ENCODE measurements around the gene TGIF1.
"Not testable (repeated sequence)": the region's sequence is repeated elsewhere in the genome, so short reads cannot be mapped to it uniquely, and the experiment has no call there.

Gene TGIF1

DNA sequence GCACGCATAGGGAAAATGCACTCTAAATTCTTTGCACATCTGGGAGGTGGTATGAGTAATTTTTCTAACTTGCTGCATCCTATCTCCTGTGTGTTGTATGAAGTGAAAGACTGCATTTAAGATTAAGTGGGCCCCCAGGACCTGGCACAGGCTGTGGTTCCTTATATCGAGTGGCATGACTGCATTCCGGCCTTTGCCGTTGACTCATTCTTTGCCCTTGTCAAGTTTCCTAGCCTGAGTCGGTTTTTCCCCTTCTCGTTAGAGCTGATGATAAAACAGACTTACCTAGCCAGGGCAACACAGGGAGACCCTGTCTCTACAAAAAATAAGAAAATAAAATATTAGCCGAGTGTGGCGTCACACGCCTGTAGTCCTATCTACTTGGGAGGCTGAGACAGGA, 37.4 kb upstream of the TGIF1 start:
- not testable (repeated sequence) for H3K27ac ChIP-seq (ENCODE audit: low read depth, low read length); H3K27me3 ChIP-seq (ENCODE audit: control insufficient read depth in 1 of 2, insufficient read depth in 2 of 2, low read length in 2 of 2); H3K4me1 ChIP-seq (ENCODE audit: insufficient read depth, low read length); H3K9me3 ChIP-seq (ENCODE audit: low read length); H3K36me3 ChIP-seq (ENCODE audit: insufficient read depth, low read length); H3K9ac ChIP-seq (ENCODE audit: low read length); H3K4me3 ChIP-seq (ENCODE audit: low read depth in 1 of 2, low read length in 2 of 2)

DNA sequence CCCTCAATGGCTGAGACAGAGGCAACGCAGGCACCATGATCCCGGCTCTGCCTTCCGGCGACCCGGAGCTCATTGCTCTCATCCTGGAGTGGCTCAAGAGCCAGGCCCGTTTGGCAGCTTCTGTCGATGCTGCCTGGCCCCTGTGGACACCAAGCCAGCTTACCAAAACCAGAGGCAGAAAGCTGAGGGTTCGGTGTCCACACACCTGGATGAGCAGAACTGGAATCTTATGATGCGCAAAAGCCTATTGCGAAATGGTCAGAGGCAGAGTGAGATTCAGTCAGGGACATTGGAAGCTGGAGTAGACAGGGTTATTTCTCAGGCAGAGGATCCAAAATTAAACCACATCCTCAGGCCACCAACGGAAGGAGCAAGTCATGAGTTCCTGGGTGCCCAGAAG, 34.9 kb upstream of the TGIF1 start:
- no peak overlapping the region for H3K9ac ChIP-seq (ENCODE audit: low read length)
- no peaks in the 10 kb centered on the region for H3K9me3 ChIP-seq (ENCODE audit: low read length)
- H3K27ac ChIP-seq (ENCODE audit: low read depth, low read length) = no peak overlapping the region
- no peaks in the 10 kb centered on the region for H3K4me1 ChIP-seq (ENCODE audit: insufficient read depth, low read length)
- H3K36me3 ChIP-seq (ENCODE audit: insufficient read depth, low read length) = no peaks in the 10 kb centered on the region
- no peak overlapping the region for H3K4me3 ChIP-seq (ENCODE audit: low read depth in 1 of 2, low read length in 2 of 2)
- H3K27me3 ChIP-seq (ENCODE audit: control insufficient read depth in 1 of 2, insufficient read depth in 2 of 2, low read length in 2 of 2) = no peaks in the 10 kb centered on the region

DNA sequence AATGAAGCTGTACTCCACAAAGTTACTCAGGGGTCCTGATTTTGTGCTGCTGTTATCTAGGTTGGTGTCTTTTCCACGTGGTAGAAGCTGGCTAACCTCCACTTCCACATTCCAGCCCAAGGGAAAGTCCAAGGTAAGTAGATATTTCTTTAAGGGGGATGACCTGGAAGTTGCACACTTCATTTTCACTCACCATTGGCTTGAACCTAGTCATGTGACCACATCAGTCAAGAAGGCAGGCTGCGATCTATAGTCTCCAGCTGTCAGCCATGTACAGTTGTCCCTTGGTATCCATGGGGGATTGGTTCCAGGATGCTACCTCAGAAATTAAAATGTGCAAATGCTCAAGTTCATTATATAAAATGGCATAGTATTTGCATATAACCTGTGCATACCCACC, 31.9 kb upstream of the TGIF1 start:
- H3K27ac ChIP-seq (ENCODE audit: low read depth, low read length) = no peak overlapping the region
- H3K36me3 ChIP-seq (ENCODE audit: insufficient read depth, low read length) = no peaks in the 10 kb centered on the region
- no peaks in the 10 kb centered on the region for H3K9me3 ChIP-seq (ENCODE audit: low read length)
- H3K27me3 ChIP-seq (ENCODE audit: control insufficient read depth in 1 of 2, insufficient read depth in 2 of 2, low read length in 2 of 2) = no peaks in the 10 kb centered on the region
- H3K9ac ChIP-seq (ENCODE audit: low read length) = no peak overlapping the region
- H3K4me1 ChIP-seq (ENCODE audit: insufficient read depth, low read length) = no peaks in the 10 kb centered on the region
- no peak overlapping the region for H3K4me3 ChIP-seq (ENCODE audit: low read depth in 1 of 2, low read length in 2 of 2)

DNA sequence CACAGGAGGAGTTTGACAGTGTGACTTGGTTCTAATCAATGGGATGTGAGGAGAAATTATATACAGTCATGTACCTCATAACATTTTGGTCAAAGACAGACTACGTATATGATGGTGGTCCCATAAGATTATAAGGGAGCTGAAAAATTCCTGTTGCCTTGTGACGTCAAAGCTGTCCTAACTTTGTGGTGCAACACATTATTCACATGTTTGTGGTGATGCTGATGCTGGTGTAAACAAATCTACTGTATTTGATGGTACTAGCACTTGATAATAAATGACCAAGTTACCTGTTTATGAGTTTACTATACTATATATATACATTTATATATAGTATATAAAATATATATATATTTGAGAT, 29.1 kb upstream of the TGIF1 start:
- H3K27ac ChIP-seq (ENCODE audit: low read depth, low read length) = no peak overlapping the region
- H3K4me1 ChIP-seq (ENCODE audit: insufficient read depth, low read length) = no peaks in the 10 kb centered on the region
- no peak overlapping the region for H3K9ac ChIP-seq (ENCODE audit: low read length)
- no peaks in the 10 kb centered on the region for H3K9me3 ChIP-seq (ENCODE audit: low read length)
- H3K4me3 ChIP-seq (ENCODE audit: low read depth in 1 of 2, low read length in 2 of 2) = no peak overlapping the region
- no peaks in the 10 kb centered on the region for H3K27me3 ChIP-seq (ENCODE audit: control insufficient read depth in 1 of 2, insufficient read depth in 2 of 2, low read length in 2 of 2)
- no peaks in the 10 kb centered on the region for H3K36me3 ChIP-seq (ENCODE audit: insufficient read depth, low read length)

DNA sequence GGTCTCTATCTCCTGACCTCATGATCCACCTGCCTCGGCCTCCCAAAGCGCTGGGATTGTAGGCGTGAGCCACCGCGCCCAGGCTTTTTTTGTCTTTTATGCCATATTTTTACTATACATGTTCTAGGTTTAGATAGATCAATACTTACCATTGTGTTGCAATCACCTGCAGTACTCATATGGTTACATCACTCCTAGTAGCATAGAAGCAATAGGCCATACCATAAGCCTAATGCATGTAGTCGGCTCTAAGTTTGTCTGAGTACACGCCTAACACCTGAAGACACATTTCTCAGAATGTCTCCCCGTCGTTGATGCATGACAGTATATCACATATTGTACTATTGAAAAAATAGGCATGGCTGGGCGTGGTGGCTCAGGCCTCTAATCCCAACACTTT, 27.1 kb upstream of the TGIF1 start:
- Histone ChIP-seq H3K4me3 (ENCODE audit: low read depth in 1 of 2, low read length in 2 of 2) (no peak overlapping the region), H3K9ac (ENCODE audit: low read length) (no peak overlapping the region), H3K4me1 (ENCODE audit: insufficient read depth, low read length) (no peaks in the 10 kb centered on the region), H3K36me3 (ENCODE audit: insufficient read depth, low read length) (no peaks in the 10 kb centered on the region), H3K27me3 (ENCODE audit: control insufficient read depth in 1 of 2, insufficient read depth in 2 of 2, low read length in 2 of 2) (no peaks in the 10 kb centered on the region), H3K9me3 (ENCODE audit: low read length) (no peaks in the 10 kb centered on the region), H3K27ac (ENCODE audit: low read depth, low read length) (no peak overlapping the region)

DNA sequence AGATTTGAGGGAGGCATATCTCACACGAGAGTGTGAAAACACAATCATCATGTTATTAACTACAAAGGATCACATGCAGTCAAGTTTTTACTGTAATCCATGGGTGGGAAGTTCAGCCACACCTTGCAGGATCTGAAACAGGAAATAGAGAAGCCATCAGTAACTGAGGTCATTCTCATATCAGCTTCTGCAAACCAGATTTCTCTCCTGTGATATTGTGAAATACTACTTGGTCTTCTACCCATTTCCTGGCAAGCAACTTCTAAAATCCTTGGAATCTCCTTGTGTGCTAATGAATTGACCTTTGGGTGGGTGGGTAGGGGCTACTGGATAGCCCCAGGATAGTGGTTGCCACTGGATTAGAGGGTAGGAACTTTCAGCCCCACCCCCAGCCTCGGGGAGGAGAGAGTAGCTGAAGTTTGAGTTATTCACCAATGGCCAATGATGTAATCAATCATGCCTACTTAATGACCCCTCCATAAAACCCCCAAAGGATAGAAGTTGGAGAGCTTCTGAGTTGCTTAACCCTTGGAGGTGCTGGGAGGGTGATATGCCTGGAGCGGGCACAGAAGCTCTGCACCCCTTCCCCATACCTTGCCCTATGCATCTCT, 25.6 kb upstream of the TGIF1 start:
- Histone ChIP-seq H3K9me3 (ENCODE audit: low read length) (no peaks in the 10 kb centered on the region), H3K27me3 (ENCODE audit: control insufficient read depth in 1 of 2, insufficient read depth in 2 of 2, low read length in 2 of 2) (no peaks in the 10 kb centered on the region), H3K27ac (ENCODE audit: low read depth, low read length) (no peak overlapping the region), H3K9ac (ENCODE audit: low read length) (no peak overlapping the region), H3K36me3 (ENCODE audit: insufficient read depth, low read length) (no peaks in the 10 kb centered on the region), H3K4me3 (ENCODE audit: low read depth in 1 of 2, low read length in 2 of 2) (no peak overlapping the region), H3K4me1 (ENCODE audit: insufficient read depth, low read length) (no peaks in the 10 kb centered on the region)

DNA sequence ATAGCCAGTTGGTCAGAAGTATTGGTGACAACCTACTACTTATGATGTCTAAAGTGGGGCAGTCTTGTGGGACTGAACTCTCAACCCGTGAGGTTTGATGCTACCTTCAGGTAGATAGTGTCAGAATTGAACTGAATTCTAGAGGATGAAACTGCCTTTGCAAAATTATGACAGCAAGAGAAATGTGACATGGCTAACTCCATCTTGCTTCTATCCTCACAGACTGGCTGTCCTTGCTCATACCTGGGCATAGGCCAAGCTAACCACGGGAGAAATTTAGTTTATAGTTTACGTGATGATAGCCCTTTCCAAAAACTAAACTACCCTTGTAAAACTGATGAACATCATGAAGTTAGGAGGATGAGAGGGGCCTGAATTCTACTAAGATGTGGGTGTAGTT, 24.9 kb upstream of the TGIF1 start:
- H3K4me3 ChIP-seq (ENCODE audit: low read depth in 1 of 2, low read length in 2 of 2) = no peak overlapping the region
- H3K27me3 ChIP-seq (ENCODE audit: control insufficient read depth in 1 of 2, insufficient read depth in 2 of 2, low read length in 2 of 2) = no peaks in the 10 kb centered on the region
- H3K36me3 ChIP-seq (ENCODE audit: insufficient read depth, low read length) = no peaks in the 10 kb centered on the region
- H3K27ac ChIP-seq (ENCODE audit: low read depth, low read length) = no peak overlapping the region
- no peak overlapping the region for H3K9ac ChIP-seq (ENCODE audit: low read length)
- no peaks in the 10 kb centered on the region for H3K4me1 ChIP-seq (ENCODE audit: insufficient read depth, low read length)
- no peaks in the 10 kb centered on the region for H3K9me3 ChIP-seq (ENCODE audit: low read length)

DNA sequence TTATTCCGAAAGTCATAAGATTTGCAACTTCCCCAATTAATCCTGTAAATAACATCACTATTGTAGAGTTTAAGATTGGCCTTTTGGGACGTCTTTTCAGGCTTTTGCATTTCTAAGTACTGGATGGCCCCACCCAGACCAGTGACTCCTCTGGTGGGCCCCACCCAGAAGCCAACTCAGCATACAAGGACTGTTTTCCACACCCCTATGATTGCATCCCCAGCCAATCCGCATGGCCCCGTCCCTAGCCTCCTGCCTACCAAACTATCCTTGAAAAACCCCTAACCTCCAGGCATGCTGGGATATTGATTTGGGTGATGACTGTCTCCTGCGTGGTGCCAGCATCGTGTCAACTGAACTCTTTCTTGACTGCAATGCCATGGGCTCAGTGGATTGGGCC, 24.5 kb upstream of the TGIF1 start:
- Histone ChIP-seq H3K4me1 (ENCODE audit: insufficient read depth, low read length) (no peaks in the 10 kb centered on the region), H3K9me3 (ENCODE audit: low read length) (no peaks in the 10 kb centered on the region), H3K9ac (ENCODE audit: low read length) (no peak overlapping the region), H3K36me3 (ENCODE audit: insufficient read depth, low read length) (no peaks in the 10 kb centered on the region), H3K27ac (ENCODE audit: low read depth, low read length) (no peak overlapping the region), H3K4me3 (ENCODE audit: low read depth in 1 of 2, low read length in 2 of 2) (no peak overlapping the region), H3K27me3 (ENCODE audit: control insufficient read depth in 1 of 2, insufficient read depth in 2 of 2, low read length in 2 of 2) (no peaks in the 10 kb centered on the region)

DNA sequence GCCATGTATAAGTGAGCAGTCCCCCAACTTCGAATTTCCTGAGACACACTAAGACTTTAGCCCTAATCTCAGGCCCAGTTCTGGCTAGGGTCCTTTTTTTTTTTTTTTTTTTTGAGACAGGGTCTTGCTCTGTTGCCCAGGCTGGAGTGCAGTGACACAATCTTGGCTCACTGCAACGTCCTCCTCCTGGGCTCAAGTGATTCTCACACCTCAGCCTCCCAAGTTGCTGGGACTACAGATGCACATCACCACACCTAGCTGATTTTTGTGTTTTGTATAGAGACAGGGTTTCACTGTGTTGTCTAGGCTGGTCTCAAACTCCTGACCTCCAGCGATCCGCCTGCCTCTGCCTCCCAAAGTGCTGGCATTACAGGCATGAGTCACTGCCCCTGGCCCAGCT, 23.9 kb upstream of the TGIF1 start:
- H3K27ac ChIP-seq (ENCODE audit: low read depth, low read length) = no peak overlapping the region
- no peaks in the 10 kb centered on the region for H3K27me3 ChIP-seq (ENCODE audit: control insufficient read depth in 1 of 2, insufficient read depth in 2 of 2, low read length in 2 of 2)
- no peaks in the 10 kb centered on the region for H3K4me1 ChIP-seq (ENCODE audit: insufficient read depth, low read length)
- H3K4me3 ChIP-seq (ENCODE audit: low read depth in 1 of 2, low read length in 2 of 2) = no peak overlapping the region
- H3K36me3 ChIP-seq (ENCODE audit: insufficient read depth, low read length) = no peaks in the 10 kb centered on the region
- H3K9ac ChIP-seq (ENCODE audit: low read length) = no peak overlapping the region
- no peaks in the 10 kb centered on the region for H3K9me3 ChIP-seq (ENCODE audit: low read length)

DNA sequence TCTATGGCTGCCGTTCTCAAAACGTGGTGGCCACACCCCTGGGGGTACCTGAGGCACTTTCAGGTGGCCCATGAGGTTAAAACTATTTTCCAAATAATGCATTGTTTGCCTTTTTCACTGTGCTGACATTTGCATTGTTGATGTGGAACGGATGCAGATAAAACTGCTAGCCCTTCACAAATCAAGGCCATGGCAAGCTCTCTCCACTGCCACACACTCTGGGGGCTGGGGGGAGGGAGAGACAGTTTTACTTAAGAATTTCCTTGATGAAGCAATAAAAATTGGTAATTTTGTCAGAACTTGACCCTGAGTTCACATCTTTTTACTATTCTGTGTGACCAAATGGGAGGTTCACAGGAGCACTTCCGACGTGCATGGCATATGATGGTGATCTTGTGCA, 22.0 kb upstream of the TGIF1 start:
- Histone ChIP-seq H3K27ac (ENCODE audit: low read depth, low read length) (no peak overlapping the region), H3K9me3 (ENCODE audit: low read length) (no peaks in the 10 kb centered on the region), H3K27me3 (ENCODE audit: control insufficient read depth in 1 of 2, insufficient read depth in 2 of 2, low read length in 2 of 2) (no peaks in the 10 kb centered on the region), H3K4me1 (ENCODE audit: insufficient read depth, low read length) (no peaks in the 10 kb centered on the region), H3K4me3 (ENCODE audit: low read depth in 1 of 2, low read length in 2 of 2) (no peak overlapping the region), H3K9ac (ENCODE audit: low read length) (no peak overlapping the region), H3K36me3 (ENCODE audit: insufficient read depth, low read length) (no peaks in the 10 kb centered on the region)

DNA sequence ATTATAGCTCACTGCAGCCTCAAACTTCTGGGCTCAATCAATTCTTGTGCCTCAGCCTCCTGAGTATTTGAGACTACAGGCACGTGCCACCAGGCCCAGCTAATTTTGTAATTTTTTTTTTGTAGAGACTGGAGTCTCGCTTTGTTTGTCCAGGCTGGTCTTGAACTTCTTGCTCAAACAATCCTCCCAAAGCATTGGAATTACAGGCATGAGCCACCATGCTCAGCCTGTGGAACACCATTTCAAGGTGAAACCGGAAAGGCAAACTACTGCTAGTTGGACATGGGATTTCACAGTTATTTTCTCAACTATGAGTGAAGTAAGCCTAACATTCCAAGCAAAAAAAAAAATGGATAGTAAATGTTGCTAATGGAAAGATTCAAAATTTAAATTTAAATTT, 20.9 kb upstream of the TGIF1 start:
- no peak overlapping the region for H3K27ac ChIP-seq (ENCODE audit: low read depth, low read length)
- H3K9me3 ChIP-seq (ENCODE audit: low read length) = no peaks in the 10 kb centered on the region
- no peak overlapping the region for H3K9ac ChIP-seq (ENCODE audit: low read length)
- no peaks in the 10 kb centered on the region for H3K36me3 ChIP-seq (ENCODE audit: insufficient read depth, low read length)
- H3K4me3 ChIP-seq (ENCODE audit: low read depth in 1 of 2, low read length in 2 of 2) = no peak overlapping the region
- no peaks in the 10 kb centered on the region for H3K4me1 ChIP-seq (ENCODE audit: insufficient read depth, low read length)
- H3K27me3 ChIP-seq (ENCODE audit: control insufficient read depth in 1 of 2, insufficient read depth in 2 of 2, low read length in 2 of 2) = no peaks in the 10 kb centered on the region

DNA sequence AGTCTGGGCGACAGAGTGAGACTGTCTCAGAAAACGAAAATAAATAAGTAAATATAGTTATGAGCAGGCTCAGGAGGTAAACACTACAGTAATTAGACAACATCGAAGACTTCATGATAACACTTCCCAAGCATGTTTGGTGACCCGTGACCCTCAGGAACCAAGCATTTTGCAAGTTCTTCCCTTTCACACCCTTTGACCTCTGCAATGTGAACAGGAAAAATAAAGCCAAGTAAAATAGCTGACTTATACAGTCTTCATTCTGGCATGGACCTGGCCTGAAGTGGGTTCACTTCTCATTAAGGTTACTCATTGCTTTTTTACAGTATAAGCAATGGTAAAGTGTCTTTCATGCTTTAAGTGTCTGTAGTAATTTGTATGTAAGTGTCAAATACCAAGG, 15.3 kb upstream of the TGIF1 start:
- H3K9me3 ChIP-seq (ENCODE audit: low read length) = no peaks in the 10 kb centered on the region
- H3K4me3 ChIP-seq (ENCODE audit: low read depth in 1 of 2, low read length in 2 of 2) = no peak overlapping the region
- no peaks in the 10 kb centered on the region for H3K36me3 ChIP-seq (ENCODE audit: insufficient read depth, low read length)
- H3K4me1 ChIP-seq (ENCODE audit: insufficient read depth, low read length) = no peaks in the 10 kb centered on the region
- H3K27me3 ChIP-seq (ENCODE audit: control insufficient read depth in 1 of 2, insufficient read depth in 2 of 2, low read length in 2 of 2) = no peaks in the 10 kb centered on the region
- no peak overlapping the region for H3K27ac ChIP-seq (ENCODE audit: low read depth, low read length)
- H3K9ac ChIP-seq (ENCODE audit: low read length) = no peak overlapping the region
